ENCODE results near the gene MNX1.

- no peak for TF ChIP-seq TAF1 (IDR thresholded peaks at IDR 0.05; ENCODE audit: borderline replicate concordance, low read depth, low read length)
- no peak for TF ChIP-seq POLR2AphosphoS5 (IDR thresholded peaks at IDR 0.05; ENCODE audit: low read depth, low read length)
Observed at GRCh38 chr7:157002819-157003421, 7.5 kb downstream of the MNX1 start.
